H1 (cell line): ENCODE measurements around the gene VGLL4. TPM values are rescaled to one million over a fixed set of nuclear protein-coding genes. Genes with fewer than 3 reads are reported as not detected.

Experiments
- CEBPB ChIP-seq: IDR thresholded peaks from 2 replicates; pipeline ENCODE4 v1.6.1; 2012; ENCODE audit warnings: low read depth, low read length
- CHD1 ChIP-seq: IDR thresholded peaks from 2 replicates; pipeline ENCODE4 v1.6.1; 2012; ENCODE audit warnings: low read depth, low read length, improper control_type of control experiment
- EP300 ChIP-seq, 2 experiments: IDR thresholded peaks; 1 replicate in 1 of 2; 2 replicates in 1 of 2; pipeline ENCODE4 v1.6.1; 2011 to 2012; ENCODE audit warnings: low read depth in 2 of 2, low read length in 2 of 2, mild to moderate bottlenecking in 2 of 2, borderline replicate concordance in 1 of 2, inconsistent platforms in 1 of 2, moderate library complexity in 1 of 2
- EZH2 ChIP-seq: fragments of 200-600 bp; sonication (generic); IDR thresholded peaks from 2 replicates; pipeline ENCODE4 v1.7.1; 2012; ENCODE audit warnings: low read depth, mild to moderate bottlenecking, moderate library complexity, low read length, inconsistent platforms; ENCODE audit not compliant: severe bottlenecking
- JUND ChIP-seq: IDR thresholded peaks from 2 replicates; pipeline ENCODE4 v1.6.1; 2011; ENCODE audit warnings: mild to moderate bottlenecking, improper control_type of control experiment, low read length
- NANOG ChIP-seq: IDR thresholded peaks from 2 replicates; pipeline ENCODE4 v1.6.1; 2011; ENCODE audit warnings: low read length, low read depth, mild to moderate bottlenecking, inconsistent platforms; ENCODE audit not compliant: insufficient read depth, poor library complexity, severe bottlenecking
- POU5F1 ChIP-seq: IDR thresholded peaks from 2 replicates; pipeline ENCODE4 v1.6.1; 2011; ENCODE audit warnings: low read depth, mild to moderate bottlenecking, low read length, moderate library complexity
- SIRT6 ChIP-seq: IDR thresholded peaks from one replicate; pipeline ENCODE4 v1.7.1; 2012; ENCODE audit warnings: low read length, inconsistent platforms
- SIX5 ChIP-seq: IDR thresholded peaks from 2 replicates; pipeline ENCODE4 v1.6.1; 2011; ENCODE audit warnings: mild to moderate bottlenecking, low read depth, low read length
- SP4 ChIP-seq: IDR thresholded peaks from 2 replicates; pipeline ENCODE4 v1.6.1; 2012; ENCODE audit warnings: low read length, inconsistent platforms
- polyA plus RNA-seq, 7 experiments: library from polyadenylated mRNA; depleted of rRNA in 3 of 7; stranded (reverse) in 5 of 7; unstranded in 2 of 7; fragments of >200 nt in 5 of 7; fragments of 200-250 nt in 2 of 7; gene quantifications; 1 replicate in 5 of 7; 2 replicates in 1 of 7; 4 replicates in 1 of 7; pipeline versions ENCODE4 v1.2.1 to v1.2.3, GENCODE V29; 2011 to 2013; ENCODE audit warnings: missing spikeins in 2 of 7, mixed read lengths in 2 of 7
- total RNA-seq: library from RNA; stranded (reverse); fragmentation: NEBNext Ultra II Directional; extraction: Animal tissue kit (Norgen Biotek cat#: 25700); gene quantifications from 2 replicates; pipeline ENCODE4 v1.2.1, GENCODE V29; 2021
- TF ChIP-seq, protein P1 (sequence below): fragments of 300-600 bp; sonication (generic); IDR thresholded peaks from 2 replicates; pipeline ENCODE4 v1.7.1; 2012; ENCODE audit warnings: low read length, moderate library complexity, mild to moderate bottlenecking, inconsistent platforms; ENCODE audit not compliant: insufficient replicate concordance
- TF ChIP-seq, protein P2 (sequence below): IDR thresholded peaks from 2 replicates; pipeline ENCODE4 v1.6.1; 2012; ENCODE audit warnings: inconsistent platforms

The VGLL4 gene
- total and polyA plus RNA-seq, 2 of the 8 experiments (the other 6 are each of a cell fraction or from before 2014, with no cell fraction given) = 45.1 to 50.0 TPM

DNA sequence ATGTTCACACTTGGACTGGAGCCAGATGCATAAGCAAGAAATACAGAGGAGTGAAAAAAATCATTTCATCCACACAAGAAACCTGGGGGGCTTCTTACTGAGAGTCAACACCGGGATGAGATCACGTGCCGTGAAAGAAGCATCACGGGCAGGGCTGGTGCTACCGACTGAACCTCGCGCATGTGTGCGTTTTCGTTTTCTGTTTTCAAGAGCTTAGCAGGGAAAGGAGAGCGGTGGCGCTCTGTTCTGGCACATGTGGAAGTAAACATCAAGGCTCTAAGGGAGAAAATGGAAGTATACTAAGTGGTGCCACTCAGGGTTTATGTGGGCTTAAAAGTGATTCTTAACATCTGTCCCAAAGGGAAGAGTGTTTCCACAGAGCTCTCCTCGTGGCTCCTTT, 55.9 kb downstream of the VGLL4 start (continued):
- TF ChIP-seq, protein P1, sequence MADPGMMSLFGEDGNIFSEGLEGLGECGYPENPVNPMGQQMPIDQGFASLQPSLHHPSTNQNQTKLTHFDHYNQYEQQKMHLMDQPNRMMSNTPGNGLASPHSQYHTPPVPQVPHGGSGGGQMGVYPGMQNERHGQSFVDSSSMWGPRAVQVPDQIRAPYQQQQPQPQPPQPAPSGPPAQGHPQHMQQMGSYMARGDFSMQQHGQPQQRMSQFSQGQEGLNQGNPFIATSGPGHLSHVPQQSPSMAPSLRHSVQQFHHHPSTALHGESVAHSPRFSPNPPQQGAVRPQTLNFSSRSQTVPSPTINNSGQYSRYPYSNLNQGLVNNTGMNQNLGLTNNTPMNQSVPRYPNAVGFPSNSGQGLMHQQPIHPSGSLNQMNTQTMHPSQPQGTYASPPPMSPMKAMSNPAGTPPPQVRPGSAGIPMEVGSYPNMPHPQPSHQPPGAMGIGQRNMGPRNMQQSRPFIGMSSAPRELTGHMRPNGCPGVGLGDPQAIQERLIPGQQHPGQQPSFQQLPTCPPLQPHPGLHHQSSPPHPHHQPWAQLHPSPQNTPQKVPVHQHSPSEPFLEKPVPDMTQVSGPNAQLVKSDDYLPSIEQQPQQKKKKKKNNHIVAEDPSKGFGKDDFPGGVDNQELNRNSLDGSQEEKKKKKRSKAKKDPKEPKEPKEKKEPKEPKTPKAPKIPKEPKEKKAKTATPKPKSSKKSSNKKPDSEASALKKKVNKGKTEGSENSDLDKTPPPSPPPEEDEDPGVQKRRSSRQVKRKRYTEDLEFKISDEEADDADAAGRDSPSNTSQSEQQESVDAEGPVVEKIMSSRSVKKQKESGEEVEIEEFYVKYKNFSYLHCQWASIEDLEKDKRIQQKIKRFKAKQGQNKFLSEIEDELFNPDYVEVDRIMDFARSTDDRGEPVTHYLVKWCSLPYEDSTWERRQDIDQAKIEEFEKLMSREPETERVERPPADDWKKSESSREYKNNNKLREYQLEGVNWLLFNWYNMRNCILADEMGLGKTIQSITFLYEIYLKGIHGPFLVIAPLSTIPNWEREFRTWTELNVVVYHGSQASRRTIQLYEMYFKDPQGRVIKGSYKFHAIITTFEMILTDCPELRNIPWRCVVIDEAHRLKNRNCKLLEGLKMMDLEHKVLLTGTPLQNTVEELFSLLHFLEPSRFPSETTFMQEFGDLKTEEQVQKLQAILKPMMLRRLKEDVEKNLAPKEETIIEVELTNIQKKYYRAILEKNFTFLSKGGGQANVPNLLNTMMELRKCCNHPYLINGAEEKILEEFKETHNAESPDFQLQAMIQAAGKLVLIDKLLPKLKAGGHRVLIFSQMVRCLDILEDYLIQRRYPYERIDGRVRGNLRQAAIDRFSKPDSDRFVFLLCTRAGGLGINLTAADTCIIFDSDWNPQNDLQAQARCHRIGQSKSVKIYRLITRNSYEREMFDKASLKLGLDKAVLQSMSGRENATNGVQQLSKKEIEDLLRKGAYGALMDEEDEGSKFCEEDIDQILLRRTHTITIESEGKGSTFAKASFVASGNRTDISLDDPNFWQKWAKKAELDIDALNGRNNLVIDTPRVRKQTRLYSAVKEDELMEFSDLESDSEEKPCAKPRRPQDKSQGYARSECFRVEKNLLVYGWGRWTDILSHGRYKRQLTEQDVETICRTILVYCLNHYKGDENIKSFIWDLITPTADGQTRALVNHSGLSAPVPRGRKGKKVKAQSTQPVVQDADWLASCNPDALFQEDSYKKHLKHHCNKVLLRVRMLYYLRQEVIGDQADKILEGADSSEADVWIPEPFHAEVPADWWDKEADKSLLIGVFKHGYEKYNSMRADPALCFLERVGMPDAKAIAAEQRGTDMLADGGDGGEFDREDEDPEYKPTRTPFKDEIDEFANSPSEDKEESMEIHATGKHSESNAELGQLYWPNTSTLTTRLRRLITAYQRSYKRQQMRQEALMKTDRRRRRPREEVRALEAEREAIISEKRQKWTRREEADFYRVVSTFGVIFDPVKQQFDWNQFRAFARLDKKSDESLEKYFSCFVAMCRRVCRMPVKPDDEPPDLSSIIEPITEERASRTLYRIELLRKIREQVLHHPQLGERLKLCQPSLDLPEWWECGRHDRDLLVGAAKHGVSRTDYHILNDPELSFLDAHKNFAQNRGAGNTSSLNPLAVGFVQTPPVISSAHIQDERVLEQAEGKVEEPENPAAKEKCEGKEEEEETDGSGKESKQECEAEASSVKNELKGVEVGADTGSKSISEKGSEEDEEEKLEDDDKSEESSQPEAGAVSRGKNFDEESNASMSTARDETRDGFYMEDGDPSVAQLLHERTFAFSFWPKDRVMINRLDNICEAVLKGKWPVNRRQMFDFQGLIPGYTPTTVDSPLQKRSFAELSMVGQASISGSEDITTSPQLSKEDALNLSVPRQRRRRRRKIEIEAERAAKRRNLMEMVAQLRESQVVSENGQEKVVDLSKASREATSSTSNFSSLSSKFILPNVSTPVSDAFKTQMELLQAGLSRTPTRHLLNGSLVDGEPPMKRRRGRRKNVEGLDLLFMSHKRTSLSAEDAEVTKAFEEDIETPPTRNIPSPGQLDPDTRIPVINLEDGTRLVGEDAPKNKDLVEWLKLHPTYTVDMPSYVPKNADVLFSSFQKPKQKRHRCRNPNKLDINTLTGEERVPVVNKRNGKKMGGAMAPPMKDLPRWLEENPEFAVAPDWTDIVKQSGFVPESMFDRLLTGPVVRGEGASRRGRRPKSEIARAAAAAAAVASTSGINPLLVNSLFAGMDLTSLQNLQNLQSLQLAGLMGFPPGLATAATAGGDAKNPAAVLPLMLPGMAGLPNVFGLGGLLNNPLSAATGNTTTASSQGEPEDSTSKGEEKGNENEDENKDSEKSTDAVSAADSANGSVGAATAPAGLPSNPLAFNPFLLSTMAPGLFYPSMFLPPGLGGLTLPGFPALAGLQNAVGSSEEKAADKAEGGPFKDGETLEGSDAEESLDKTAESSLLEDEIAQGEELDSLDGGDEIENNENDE = no peak
- TF ChIP-seq SIX5 = no peak
- no peak for TF ChIP-seq JUND
- no peak for TF ChIP-seq CEBPB
- TF ChIP-seq SIRT6 = no peak
- no peak for TF ChIP-seq EP300 (IDR thresholded peaks at IDR 0.05; ENCODE audit: borderline replicate concordance in 1 of 2, low read depth in 2 of 2, low read length in 2 of 2)
- no peak for TF ChIP-seq POU5F1
- TF ChIP-seq EZH2 = no peak
- TF ChIP-seq, protein P2, sequence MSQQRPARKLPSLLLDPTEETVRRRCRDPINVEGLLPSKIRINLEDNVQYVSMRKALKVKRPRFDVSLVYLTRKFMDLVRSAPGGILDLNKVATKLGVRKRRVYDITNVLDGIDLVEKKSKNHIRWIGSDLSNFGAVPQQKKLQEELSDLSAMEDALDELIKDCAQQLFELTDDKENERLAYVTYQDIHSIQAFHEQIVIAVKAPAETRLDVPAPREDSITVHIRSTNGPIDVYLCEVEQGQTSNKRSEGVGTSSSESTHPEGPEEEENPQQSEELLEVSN = no peak
- TF ChIP-seq CHD1 = no peak
- no peak for TF ChIP-seq NANOG
- no peak for TF ChIP-seq SP4
